Measurements from ENCODE around the gene MAFG. TPM values are rescaled to one million over a fixed set of nuclear protein-coding genes. Genes with fewer than 3 reads are reported as not detected.

The MAFG gene
- total and polyA plus RNA-seq, 4 donors, result 11.9 to 33.3 (median 23.3) TPM

- ATAC-seq (ENCODE audit: insufficient read depth, low FRiP score) (no peak), DNase-seq (no peak)
- peaks cover 0 to 15% (median 5%) of the 10 kb centered on the region in 5 donors for H3K4me1 ChIP-seq (ENCODE audit: control insufficient read depth in 5 of 5, insufficient read depth in 5 of 5, low read length in 5 of 5)
- no peak overlapping the region for H3K9ac ChIP-seq (ENCODE audit: insufficient read depth in 1 of 2, low read length in 2 of 2)
- TF ChIP-seq CTCF (IDR thresholded peaks at IDR 0.05; ENCODE audit: control extremely low read depth, extremely low read depth), result no peak
- no peaks in the 10 kb centered on the region for H3K27me3 ChIP-seq (ENCODE audit: control insufficient read depth in 3 of 3, insufficient read depth in 3 of 3, low read length in 2 of 3)
- no peaks in the 10 kb centered on the region for H3K9me3 ChIP-seq (ENCODE audit: control insufficient read depth in 4 of 4, insufficient read depth in 3 of 4, low read length in 3 of 4)
- 95 to 97% methylated on average over 16 of the region's 16 CpGs for WGBS, 2 donors
- no peak overlapping the region for H3K4me3 ChIP-seq
- no peak overlapping the region for H3K27ac ChIP-seq (ENCODE audit: low read depth in 1 of 2, low read length in 1 of 2)
- peaks cover 0 to 46% (median under 1%) of the 10 kb centered on the region in 4 donors for H3K36me3 ChIP-seq (ENCODE audit: control insufficient read depth in 4 of 4, insufficient read depth in 4 of 4, low read length in 4 of 4)
Measured at GRCh38 chr17:81905424-81905875, 22.1 kb downstream of the MAFG start.

- Histone ChIP-seq H3K27me3 (ENCODE audit: control insufficient read depth in 3 of 3, insufficient read depth in 3 of 3, low read length in 2 of 3) (no peaks in the 10 kb centered on the region), H3K9ac (ENCODE audit: insufficient read depth in 1 of 2, low read length in 2 of 2) (no peak overlapping the region), H3K36me3 (ENCODE audit: control insufficient read depth in 4 of 4, insufficient read depth in 4 of 4, low read length in 4 of 4) (peaks cover 0 to 52% (median 4%) of the 10 kb centered on the region in 4 donors), H3K4me1 (ENCODE audit: control insufficient read depth in 5 of 5, insufficient read depth in 5 of 5, low read length in 5 of 5) (peaks cover 0 to 10% (median 0%) of the 10 kb centered on the region in 5 donors), H3K9me3 (ENCODE audit: control insufficient read depth in 4 of 4, insufficient read depth in 3 of 4, low read length in 3 of 4) (no peaks in the 10 kb centered on the region), H3K4me3 (no peak overlapping the region), H3K27ac (ENCODE audit: low read depth in 1 of 2, low read length in 1 of 2) (no peak overlapping the region)
- WGBS, 2 donors, result 91% methylated on average over 28 of the region's 28 CpGs
- ATAC-seq (ENCODE audit: insufficient read depth, low FRiP score), result no peak
- no peak for TF ChIP-seq CTCF (IDR thresholded peaks at IDR 0.05; ENCODE audit: control extremely low read depth, extremely low read depth)
- no peak for DNase-seq
Measured at GRCh38 chr17:81904600-81905423, 22.7 kb downstream of the MAFG start.

- Histone ChIP-seq H3K36me3 (ENCODE audit: control insufficient read depth in 4 of 4, insufficient read depth in 4 of 4, low read length in 4 of 4) (peaks cover 0 to 56% (median 6%) of the 10 kb centered on the region in 4 donors), H3K9ac (ENCODE audit: insufficient read depth in 1 of 2, low read length in 2 of 2) (no peak overlapping the region), H3K27me3 (ENCODE audit: control insufficient read depth in 3 of 3, insufficient read depth in 3 of 3, low read length in 2 of 3) (no peaks in the 10 kb centered on the region), H3K4me3 (no peak overlapping the region), H3K4me1 (ENCODE audit: control insufficient read depth in 5 of 5, insufficient read depth in 5 of 5, low read length in 5 of 5) (peaks cover 0 to 10% (median 0%) of the 10 kb centered on the region in 5 donors), H3K9me3 (ENCODE audit: control insufficient read depth in 4 of 4, insufficient read depth in 3 of 4, low read length in 3 of 4) (no peaks in the 10 kb centered on the region), H3K27ac (ENCODE audit: low read depth in 1 of 2, low read length in 1 of 2) (no peak overlapping the region)
- TF ChIP-seq CTCF (IDR thresholded peaks at IDR 0.05; ENCODE audit: control extremely low read depth, extremely low read depth), result no peak
- ATAC-seq (ENCODE audit: insufficient read depth, low FRiP score) (no peak), DNase-seq (no peak)
- 96% methylated on average over 22 to 24 of the region's 24 CpGs for WGBS, 2 donors
Measured at GRCh38 chr17:81903896-81904599, 23.5 kb downstream of the MAFG start.
